Measurements from ENCODE around the gene LMNTD1. TPM values are rescaled to one million over a fixed set of nuclear protein-coding genes. Genes with fewer than 3 reads are reported as not detected.

LMNTD1 gene
- 0.30 TPM in 1 of 2 replicates, not detected in the other for total RNA-seq

GRCh38 chr12:25553098-25553497 lies at the start of gene LMNTD1:
TSS of gene LMNTD1 (minus strand) at chr12:25553283. CDS start at chr12:25552959, 324 bp downstream.

